Neural cell (in vitro differentiated cells): Measurements from ENCODE around the gene FILIP1. TPM values are rescaled to one million over a fixed set of nuclear protein-coding genes. Genes with fewer than 3 reads are reported as not detected.

ENCODE experiments used
- H2AFZ ChIP-seq: fragments of 200-600, 300-800 bp; sonication (generic), shearing (Covaris generic); 2 replicates; pipeline ENCODE4 v1.6.0; 2014; ENCODE audit warnings: low read depth, mild to moderate bottlenecking, antibody characterized with exemption, low read length, moderate library complexity
- H3F3A ChIP-seq: fragments of 200-600 bp; shearing (Covaris generic); 2 replicates; pipeline ENCODE4 v1.6.1; 2016; ENCODE audit warnings: mild to moderate bottlenecking, moderate library complexity, mixed read lengths, antibody characterized with exemption, low read length; ENCODE audit not compliant: insufficient read depth, poor library complexity, severe bottlenecking
- H3K27ac ChIP-seq: fragments of 200-600, 300-800 bp; sonication (generic), shearing (Covaris generic); 2 replicates; pipeline ENCODE4 v1.5.1; 2014; ENCODE audit warnings: mild to moderate bottlenecking, low read length, moderate library complexity
- H3K27me3 ChIP-seq: fragments of 300-800, 200-600 bp; sonication (generic), shearing (Covaris generic); 2 replicates; pipeline ENCODE4 v1.6.0; 2014; ENCODE audit warnings: mild to moderate bottlenecking, low read depth, low read length, moderate library complexity; ENCODE audit not compliant: insufficient read depth
- H3K36me3 ChIP-seq: fragments of 300-800, 200-600 bp; sonication (generic), shearing (Covaris generic); 2 replicates; pipeline ENCODE4 v1.5.1; 2014; ENCODE audit warnings: mild to moderate bottlenecking, antibody characterized with exemption, low read length, moderate library complexity; ENCODE audit not compliant: insufficient read depth
- H3K4me2 ChIP-seq: fragments of 300-800, 200-600 bp; sonication (generic), shearing (Covaris generic); 2 replicates; pipeline ENCODE4 v1.6.0; 2014; ENCODE audit warnings: mild to moderate bottlenecking, low read length
- H3K4me3 ChIP-seq: fragments of 300-800, 200-600 bp; sonication (generic), shearing (Covaris generic); 2 replicates; pipeline ENCODE4 v1.5.1; 2014; ENCODE audit warnings: mild to moderate bottlenecking, low read length, moderate library complexity
- H3K79me2 ChIP-seq: fragments of 200-600 bp; shearing (Covaris generic); replicated peaks from 2 replicates; pipeline ENCODE4 v1.6.0; 2014; ENCODE audit warnings: mild to moderate bottlenecking, low read length, moderate library complexity; ENCODE audit not compliant: insufficient read depth
- H3K9ac ChIP-seq: fragments of 300-800, 200-600 bp; sonication (generic), shearing (Covaris generic); 2 replicates; pipeline ENCODE4 v1.6.1; 2016; ENCODE audit warnings: mild to moderate bottlenecking, low read length, mixed read lengths
- H3K9me2 ChIP-seq: fragments of 200-600 bp; shearing (Covaris generic); 2 replicates; pipeline ENCODE4 v1.6.1; 2016; ENCODE audit warnings: mild to moderate bottlenecking, low read length, mixed read lengths; ENCODE audit not compliant: insufficient read depth
- H3K9me3 ChIP-seq: fragments of 200-600, 300-800 bp; sonication (generic), shearing (Covaris generic); 2 replicates; pipeline ENCODE4 v1.6.1; 2016; ENCODE audit warnings: mild to moderate bottlenecking, mixed run types, low read length, moderate library complexity, mixed read lengths
- H4K20me1 ChIP-seq: fragments of 200-600 bp; shearing (Covaris generic); 2 replicates; pipeline ENCODE4 v1.6.1; 2016; ENCODE audit warnings: mild to moderate bottlenecking, mixed run types; ENCODE audit not compliant: insufficient read depth
- CTCF ChIP-seq: fragments of 450-650 bp; IDR thresholded peaks from 2 replicates; pipeline ENCODE4 v1.5.1; 2014; ENCODE audit warnings: antibody characterized with exemption, mild to moderate bottlenecking, moderate library complexity; ENCODE audit not compliant: poor library complexity, severe bottlenecking
- EP300 ChIP-seq: fragments of 450-650 bp; conservative IDR thresholded peaks from 2 replicates; pipeline ENCODE4 v1.6.1; 2014; ENCODE audit warnings: antibody characterized with exemption, mild to moderate bottlenecking, moderate library complexity; ENCODE audit not compliant: poor library complexity, severe bottlenecking
- EZH2 ChIP-seq: fragments of 200-600, 300-800 bp; shearing (Covaris generic), sonication (generic); IDR thresholded peaks from 2 replicates; pipeline ENCODE4 v1.6.1; 2014; ENCODE audit warnings: antibody characterized with exemption, low read length, borderline replicate concordance, mild to moderate bottlenecking; ENCODE audit not compliant: insufficient read depth, poor library complexity, severe bottlenecking
- MXI1 ChIP-seq: fragments of 450-650 bp; conservative IDR thresholded peaks from 2 replicates; pipeline ENCODE4 v1.6.1; 2014; ENCODE audit warnings: antibody characterized with exemption, mild to moderate bottlenecking; ENCODE audit not compliant: poor library complexity, severe bottlenecking
- POLR2AphosphoS5 ChIP-seq: IDR thresholded peaks from 2 replicates; pipeline ENCODE4 v1.6.1; 2012
- RAD21 ChIP-seq: fragments of 450-650 bp; conservative IDR thresholded peaks from 2 replicates; pipeline ENCODE4 v1.6.1; 2014; ENCODE audit warnings: antibody characterized with exemption, mild to moderate bottlenecking, moderate library complexity
- REST ChIP-seq: IDR thresholded peaks from 2 replicates; pipeline ENCODE4 v1.6.1; 2012; ENCODE audit warnings: borderline replicate concordance
- SMC3 ChIP-seq: fragments of 450-650 bp; conservative IDR thresholded peaks from 2 replicates; pipeline ENCODE4 v1.6.1; 2014; ENCODE audit warnings: antibody characterized with exemption, mild to moderate bottlenecking, moderate library complexity; ENCODE audit not compliant: poor library complexity
- TAF1 ChIP-seq: IDR thresholded peaks from 2 replicates; pipeline ENCODE4 v1.6.1; 2012; ENCODE audit warnings: low read depth
- polyA plus RNA-seq: library from polyadenylated mRNA; depleted of rRNA; stranded (reverse); fragments of >200 nt; gene quantifications from 2 replicates; pipeline ENCODE4 v1.2.3, GENCODE V29; 2014

The FILIP1 gene
- polyA plus RNA-seq, 1 donor from 2014 or later = 1.4 TPM

GRCh38 chr6:75446241-75446880 lies 47.2 kb downstream of the FILIP1 start:
- H3K27me3 ChIP-seq = no peaks in the 10 kb centered on the region
- no peaks in the 10 kb centered on the region for H3K9me2 ChIP-seq
- H3K27ac ChIP-seq = no peak overlapping the region
- no peak overlapping the region for H3K4me2 ChIP-seq
- no peak overlapping the region for H3K9ac ChIP-seq
- no peaks in the 10 kb centered on the region for H3F3A ChIP-seq
- H2AFZ ChIP-seq = no peak overlapping the region
- no peak for TF ChIP-seq SMC3
- no peak for TF ChIP-seq MXI1
- TF ChIP-seq CTCF = no peak
- no peak for TF ChIP-seq EZH2
- no peak for TF ChIP-seq RAD21
- TF ChIP-seq TAF1 = no peak
- no peak for TF ChIP-seq REST
- no peak for TF ChIP-seq EP300
- no peak for TF ChIP-seq POLR2AphosphoS5
- H3K9me3 ChIP-seq = no peaks in the 10 kb centered on the region
- H3K36me3 ChIP-seq = no peaks in the 10 kb centered on the region
- H3K4me3 ChIP-seq = no peak overlapping the region
- H3K79me2 ChIP-seq = no peaks in the 10 kb centered on the region
- H4K20me1 ChIP-seq = no peaks in the 10 kb centered on the region

- Histone ChIP-seq H3K9me2 (no peaks in the 10 kb centered on the region), H3K9me3 (no peaks in the 10 kb centered on the region), H3K27me3 (no peaks in the 10 kb centered on the region), H3K4me2 (no peak overlapping the region), H3K9ac (no peak overlapping the region), H4K20me1 (no peaks in the 10 kb centered on the region), H3F3A (no peaks in the 10 kb centered on the region), H2AFZ (no peak overlapping the region), H3K4me3 (no peak overlapping the region), H3K79me2 (no peaks in the 10 kb centered on the region), H3K27ac (no peak overlapping the region), H3K36me3 (no peaks in the 10 kb centered on the region)
- TF ChIP-seq MXI1 (no peak), RAD21 (no peak), CTCF (no peak), TAF1 (no peak), POLR2AphosphoS5 (no peak), REST (no peak), EP300 (no peak)
These were observed 47.9 kb downstream of the FILIP1 start for GRCh38 chr6:75445738-75446137.
